Measurements from ENCODE around the gene OR6T1.

The OR6T1 gene

DNA sequence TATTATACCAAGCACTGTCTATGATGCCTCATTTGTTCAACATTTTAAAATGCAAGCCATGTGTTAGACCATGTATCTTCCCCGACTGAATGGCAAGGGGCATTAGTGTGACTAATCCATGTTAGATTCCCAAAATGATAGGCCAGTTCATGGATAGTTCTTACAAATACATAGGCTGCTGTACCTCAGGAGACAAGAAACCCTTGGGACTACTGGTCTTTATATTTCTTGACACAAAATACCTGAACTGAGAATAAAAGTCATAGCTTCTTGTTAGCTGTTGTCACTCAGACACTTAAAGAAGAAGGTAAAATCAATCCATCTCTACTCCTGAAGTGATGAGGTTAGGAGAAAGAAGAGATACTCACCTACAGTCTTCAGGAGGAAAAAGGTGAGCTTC, 41.8 kb downstream of the OR6T1 start, which contains the start of gene OR8D4:
Gene OR8D4 (plus strand): TSS at position 301 of the 400 bp plus-strand sequence. CDS start 4,265 bp downstream, outside the sequence.
- Mint-ChIP-seq H3K4me1 (no peaks in the 10 kb centered on the region), H3K27me3 (peaks cover 3% of the 10 kb centered on the region), H3K4me3 (no peak within 1 kb of the TSS), H3K27ac (no peak within 1 kb of the TSS), H3K36me3 (no peaks in the 10 kb centered on the region), H3K9me3 (no peaks in the 10 kb centered on the region)
- DNase-seq (ENCODE audit: low spot score in 2 of 2) (no peak), ATAC-seq (ENCODE audit: low read depth) (no peak)

DNA sequence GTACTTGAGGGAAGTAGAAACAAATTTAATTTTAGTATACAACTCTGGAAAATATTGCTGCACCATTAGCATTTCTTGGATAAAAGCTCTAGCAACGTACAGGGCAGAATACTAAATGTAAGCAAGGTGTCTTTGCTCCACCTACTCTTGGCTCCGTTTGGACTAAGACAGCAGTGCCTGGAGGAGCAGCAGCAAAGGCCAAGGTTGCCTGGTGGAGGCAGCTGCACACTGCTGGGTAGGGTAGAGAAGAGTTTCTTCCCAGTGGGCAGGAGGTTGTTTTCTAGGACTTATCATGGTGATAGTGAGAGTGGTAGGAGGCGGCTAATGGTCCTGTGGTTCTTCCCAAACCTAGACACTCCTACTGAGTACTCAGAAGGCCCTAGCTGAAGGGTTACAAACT, 43.8 kb downstream of the OR6T1 start:
- Mint-ChIP-seq H3K27me3 (peaks cover 3% of the 10 kb centered on the region), H3K9me3 (no peaks in the 10 kb centered on the region), H3K27ac (no peak overlapping the region), H3K36me3 (no peaks in the 10 kb centered on the region), H3K4me3 (no peak overlapping the region), H3K4me1 (no peaks in the 10 kb centered on the region)
- ATAC-seq (ENCODE audit: low read depth) (no peak), DNase-seq (ENCODE audit: low spot score in 2 of 2) (no peak)
